HEK293T (cell line): ENCODE measurements around the gene FSIP1.

ENCODE experiments used
- ELF4 ChIP-seq: fragments of 450-650 bp; IDR thresholded peaks from 2 replicates; pipeline ENCODE4 v1.6.1; 2017; ENCODE audit warnings: antibody characterized with exemption
- NFRKB ChIP-seq: fragments of 450-650 bp; IDR thresholded peaks from 2 replicates; pipeline ENCODE4 v1.6.1; 2016; ENCODE audit warnings: mild to moderate bottlenecking, moderate library complexity

DNA sequence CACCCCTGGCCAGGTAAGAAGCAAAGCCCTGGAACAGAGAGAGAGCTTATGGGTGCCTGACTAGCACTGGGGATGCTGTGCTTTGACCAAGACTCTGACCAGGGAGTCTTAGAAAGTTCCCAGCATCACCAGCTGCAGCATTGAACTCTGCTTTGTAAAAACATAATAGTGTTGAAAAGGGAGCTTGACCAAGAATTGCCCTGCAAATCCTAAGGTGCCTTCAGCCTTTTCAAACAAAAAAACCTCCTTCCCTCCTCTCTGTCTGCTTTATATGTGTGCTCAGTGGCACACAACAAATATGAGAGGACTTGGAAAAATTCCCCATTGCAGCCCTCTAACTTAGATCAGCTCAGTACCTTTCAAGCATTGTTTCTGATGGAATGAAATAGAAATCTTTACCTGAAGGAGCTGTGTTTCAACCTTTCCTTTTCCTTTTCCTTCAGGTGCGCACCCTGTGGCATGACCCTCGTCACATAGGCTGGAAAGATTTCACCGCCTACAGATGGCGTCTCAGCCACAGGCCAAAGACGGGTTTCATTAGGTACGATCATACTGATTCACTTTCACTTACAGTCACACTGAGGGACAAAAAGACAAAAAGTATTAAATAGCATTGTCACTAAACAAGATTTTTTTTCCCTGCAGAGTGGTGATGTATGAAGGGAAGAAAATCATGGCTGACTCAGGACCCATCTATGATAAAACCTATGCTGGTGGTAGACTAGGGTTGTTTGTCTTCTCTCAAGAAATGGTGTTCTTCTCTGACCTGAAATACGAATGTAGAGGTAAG, 188.8 kb downstream of the FSIP1 start:
- no peak for TF ChIP-seq ELF4
- no peak for TF ChIP-seq NFRKB
